GM12801 (cell line): ENCODE data around the gene TRPT1.

Experiments used
- TF ChIP-seq, protein P1 (sequence below): IDR thresholded peaks from one replicate; pipeline ENCODE4 v1.5.1; 2011; ENCODE audit warnings: control low read depth; ENCODE audit not compliant: insufficient read length; ENCODE audit errors: extremely low read depth

The TRPT1 gene

DNA sequence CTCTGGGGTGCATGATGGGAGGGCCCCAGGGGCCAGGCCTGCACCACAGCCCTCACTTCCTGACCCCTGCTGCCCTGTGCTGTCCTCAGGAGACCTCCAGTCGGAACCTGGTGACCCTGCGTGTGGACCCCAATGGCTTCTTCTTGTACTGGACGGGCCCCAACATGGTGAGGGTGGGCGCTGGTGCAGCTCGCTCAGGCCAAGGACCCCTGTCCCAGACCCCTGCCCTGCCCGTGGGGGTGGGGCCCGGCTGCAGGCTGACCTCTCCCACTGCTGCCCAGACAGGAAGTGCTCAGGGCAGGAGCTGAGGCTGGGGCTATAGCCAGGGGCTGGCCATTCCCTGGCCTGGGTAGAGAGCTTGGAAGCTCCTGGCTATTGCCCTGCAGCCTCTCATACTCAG, 28.3 kb upstream of the TRPT1 start:
- TF ChIP-seq, protein P1, sequence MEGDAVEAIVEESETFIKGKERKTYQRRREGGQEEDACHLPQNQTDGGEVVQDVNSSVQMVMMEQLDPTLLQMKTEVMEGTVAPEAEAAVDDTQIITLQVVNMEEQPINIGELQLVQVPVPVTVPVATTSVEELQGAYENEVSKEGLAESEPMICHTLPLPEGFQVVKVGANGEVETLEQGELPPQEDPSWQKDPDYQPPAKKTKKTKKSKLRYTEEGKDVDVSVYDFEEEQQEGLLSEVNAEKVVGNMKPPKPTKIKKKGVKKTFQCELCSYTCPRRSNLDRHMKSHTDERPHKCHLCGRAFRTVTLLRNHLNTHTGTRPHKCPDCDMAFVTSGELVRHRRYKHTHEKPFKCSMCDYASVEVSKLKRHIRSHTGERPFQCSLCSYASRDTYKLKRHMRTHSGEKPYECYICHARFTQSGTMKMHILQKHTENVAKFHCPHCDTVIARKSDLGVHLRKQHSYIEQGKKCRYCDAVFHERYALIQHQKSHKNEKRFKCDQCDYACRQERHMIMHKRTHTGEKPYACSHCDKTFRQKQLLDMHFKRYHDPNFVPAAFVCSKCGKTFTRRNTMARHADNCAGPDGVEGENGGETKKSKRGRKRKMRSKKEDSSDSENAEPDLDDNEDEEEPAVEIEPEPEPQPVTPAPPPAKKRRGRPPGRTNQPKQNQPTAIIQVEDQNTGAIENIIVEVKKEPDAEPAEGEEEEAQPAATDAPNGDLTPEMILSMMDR: no peak

DNA sequence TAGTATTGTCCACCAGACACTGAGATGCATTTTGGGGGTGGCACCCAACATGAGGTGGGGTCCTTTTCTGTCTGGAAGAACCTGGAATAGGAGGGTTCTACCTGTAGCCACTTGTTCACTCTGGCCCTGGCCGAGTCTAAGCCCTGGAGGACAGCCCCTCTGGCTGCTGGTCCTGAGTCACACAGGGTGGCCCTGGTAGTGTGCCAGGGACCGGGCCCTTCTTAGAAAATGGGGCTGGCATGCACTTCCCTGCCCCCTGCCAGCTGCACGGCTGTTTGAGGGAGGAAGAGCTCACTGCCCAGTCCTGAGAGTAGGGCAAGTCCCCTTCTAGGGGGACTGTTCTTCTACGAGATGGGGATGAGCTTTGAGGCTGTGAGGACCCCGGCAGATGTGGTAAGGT, 27.5 kb upstream of the TRPT1 start:
- TF ChIP-seq, protein P1: no peak

DNA sequence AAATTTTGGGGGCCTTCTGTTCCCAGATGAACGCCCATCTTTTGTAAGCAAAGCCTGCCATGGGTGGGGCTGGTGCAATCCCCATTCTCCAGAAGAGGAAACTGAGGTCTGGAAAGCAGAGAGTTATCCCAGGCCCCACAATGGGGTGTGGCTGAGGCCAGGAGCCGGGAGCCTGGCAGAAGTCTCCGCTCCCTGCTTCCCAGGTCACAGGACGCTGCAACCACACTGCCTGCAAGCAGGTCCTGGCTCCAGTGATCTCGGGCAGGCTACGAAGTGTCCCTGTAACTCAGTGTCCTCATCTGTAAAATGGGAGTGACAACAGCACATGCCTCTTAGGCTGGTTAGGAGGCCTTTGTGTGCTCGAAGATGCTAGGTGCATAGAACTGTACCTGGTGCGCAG, 27.1 kb upstream of the TRPT1 start:
- TF ChIP-seq, protein P1: no peak

DNA sequence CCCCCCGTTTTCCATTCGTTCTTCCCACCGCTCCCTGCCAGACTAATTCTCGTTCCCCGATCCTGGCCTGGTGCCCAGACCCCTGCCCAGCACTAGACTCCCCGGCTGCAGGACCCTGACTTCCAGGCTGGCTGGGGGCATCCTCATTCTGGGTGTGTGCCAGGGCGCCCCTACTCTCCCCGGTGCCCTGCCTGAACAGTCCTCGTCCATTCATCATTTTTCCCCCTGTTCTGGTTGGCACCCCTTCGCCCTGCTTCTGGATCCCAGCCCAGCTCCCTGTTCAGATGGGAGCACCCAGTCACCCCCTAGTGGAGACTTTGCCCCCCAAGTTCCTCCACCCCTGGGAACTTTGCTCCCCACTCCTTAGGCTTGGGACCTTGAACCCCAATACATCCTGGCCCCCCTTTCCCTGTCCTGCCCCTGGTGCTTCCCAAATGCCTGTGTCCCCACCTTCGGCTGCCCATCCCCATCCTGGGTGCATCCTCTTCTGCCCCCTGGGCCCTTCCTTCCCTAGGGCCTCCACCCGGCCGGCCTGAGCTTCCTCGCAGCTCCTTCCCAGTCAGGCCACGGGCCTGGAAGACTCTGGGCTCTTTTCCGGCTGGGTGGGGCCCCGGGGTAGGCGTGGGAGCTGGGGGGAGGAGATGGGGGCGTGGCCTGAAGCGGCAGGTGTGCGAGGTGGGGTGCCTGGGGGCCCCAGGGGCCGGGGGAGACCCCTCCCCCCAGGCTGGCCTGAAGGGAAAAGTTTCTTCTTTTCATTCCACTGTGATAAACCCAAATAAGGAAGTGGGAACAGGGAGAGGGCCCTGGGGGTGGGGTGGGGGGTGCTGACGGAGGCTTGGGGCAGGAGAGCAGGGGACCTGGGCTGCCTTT, 26.3 kb upstream of the TRPT1 start:
- TF ChIP-seq, protein P1: no peak

DNA sequence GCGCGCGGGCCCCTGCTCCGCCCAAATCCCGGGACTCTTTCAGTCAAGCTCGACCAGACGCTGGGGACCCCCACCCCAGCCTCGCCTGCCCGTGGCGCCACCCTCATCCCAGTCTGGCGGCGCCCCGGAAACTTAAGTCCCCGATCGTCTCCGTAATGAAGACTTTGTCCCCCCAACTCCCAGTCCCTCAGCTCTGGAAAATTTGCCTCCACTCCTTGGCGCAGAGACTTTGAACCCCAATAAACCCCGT, 25.7 kb upstream of the TRPT1 start:
- TF ChIP-seq, protein P1: no peak

DNA sequence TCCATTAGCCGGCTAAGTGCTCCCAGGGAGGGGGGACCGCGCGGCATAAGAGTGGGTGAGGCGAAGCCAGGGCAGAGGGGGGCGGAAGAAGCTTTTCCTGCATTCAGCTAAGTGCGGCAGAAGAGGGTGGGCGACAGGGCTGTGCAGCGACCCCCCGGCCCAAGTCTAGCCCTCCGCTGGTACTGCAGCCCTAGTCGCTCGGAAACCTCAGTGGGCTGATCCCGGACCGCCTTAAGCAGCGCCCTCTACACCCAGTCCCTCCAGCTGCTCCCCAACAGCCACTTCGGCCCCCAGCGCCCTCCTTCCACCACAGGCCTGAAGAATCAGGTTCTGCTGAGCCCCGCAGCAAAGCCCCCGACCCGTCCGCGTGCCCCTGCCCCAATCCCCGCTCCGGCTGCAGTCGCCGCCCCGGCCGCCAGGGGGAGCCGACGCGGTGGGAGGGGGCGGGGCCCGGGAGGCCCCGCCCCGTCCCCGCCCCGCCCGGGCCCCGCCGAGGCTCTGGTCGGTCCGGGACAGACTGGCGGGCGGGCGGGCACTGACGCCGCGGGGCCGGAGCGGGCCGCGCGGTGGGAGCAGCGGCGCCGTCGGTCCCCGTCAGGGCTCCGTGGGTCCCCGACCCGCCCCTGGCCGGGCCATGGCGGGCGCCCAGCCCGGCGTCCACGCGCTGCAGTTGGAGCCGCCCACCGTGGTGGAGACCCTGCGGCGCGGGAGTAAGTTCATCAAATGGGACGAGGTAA, 25.2 kb upstream of the TRPT1 start, which contains the start of gene PLCB3:
PLCB3 (plus strand) TSS at position 515 of the 737 bp plus-strand sequence; CDS start at position 635, 120 bp downstream.
- TF ChIP-seq, protein P1: no peak

DNA sequence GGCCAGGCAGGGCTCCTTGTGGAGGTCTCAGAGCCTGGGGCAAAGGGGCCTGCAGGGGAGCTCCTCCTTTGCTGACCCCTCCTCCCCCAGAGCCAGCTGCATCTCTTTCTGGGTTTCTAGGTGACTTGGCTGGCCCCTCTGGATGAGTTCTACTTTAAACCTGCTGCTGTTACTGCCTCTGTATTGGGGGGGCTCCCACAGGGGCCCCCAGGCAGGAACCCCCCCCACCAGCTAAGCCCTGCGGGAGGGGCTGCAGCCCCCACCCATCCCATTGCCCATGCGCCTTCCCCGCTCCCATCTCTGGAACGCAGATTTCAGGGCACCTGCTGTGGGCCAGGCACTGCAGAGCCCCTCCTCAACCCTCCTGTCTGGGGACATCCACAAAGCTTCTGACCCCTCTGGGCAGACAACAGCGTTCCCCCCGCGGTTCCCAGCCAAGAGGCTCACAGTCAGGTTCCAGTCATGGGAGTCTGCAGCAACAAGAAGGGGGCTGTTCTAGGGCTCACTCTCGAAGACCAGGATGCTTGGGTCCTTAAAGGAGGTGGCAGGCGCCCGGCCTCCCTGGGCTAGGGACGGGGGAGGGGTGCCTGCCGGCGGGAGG, 24.5 kb upstream of the TRPT1 start:
- TF ChIP-seq, protein P1: no peak
